ENCODE measurements around the gene NUTF2.

Gene NUTF2

GRCh38 chr16:67837811-67838210 is 8.9 kb upstream of the NUTF2 start:
- no peak for DNase-seq (ENCODE audit: low read depth)

GRCh38 chr16:67841198-67841815 is 5.4 kb upstream of the NUTF2 start:
- DNase-seq (ENCODE audit: low read depth) = no peak

- DNase-seq (ENCODE audit: low read depth) = peak; percentile 89
Observed at GRCh38 chr16:67841816-67842508, 4.8 kb upstream of the NUTF2 start, which contains the start of gene THAP11. Gene THAP11 (plus strand): TSS chr16:67842320. CDS start chr16:67842555, 235 bp downstream.

- DNase-seq (ENCODE audit: low read depth) = peak; percentile 42
Observed at GRCh38 chr16:67842509-67843342, 4.0 kb upstream of the NUTF2 start.

- DNase-seq (ENCODE audit: low read depth) = no peak
Observed at GRCh38 chr16:67843343-67843765, 3.4 kb upstream of the NUTF2 start.

- DNase-seq (ENCODE audit: low read depth) = no peak
Observed at GRCh38 chr16:67844497-67844896, 2.2 kb upstream of the NUTF2 start.

- no peak for DNase-seq (ENCODE audit: low read depth)
Observed at GRCh38 chr16:67845291-67846062, 1.3 kb upstream of the NUTF2 start.

GRCh38 chr16:67846063-67846319 is 742 bp upstream of the NUTF2 start:
- no peak for DNase-seq (ENCODE audit: low read depth)

GRCh38 chr16:67847064-67847861 is 530 bp downstream of the NUTF2 start, which contains the start of gene CENPT:
Gene CENPT (minus strand): TSS chr16:67847693. CDS start chr16:67833859, 13,834 bp downstream.
- DNase-seq (ENCODE audit: low read depth) = no peak

- DNase-seq (ENCODE audit: low read depth) = no peak
Observed at GRCh38 chr16:67848118-67848517, 1.4 kb downstream of the NUTF2 start.

GRCh38 chr16:67853670-67854069 is 6.9 kb downstream of the NUTF2 start:
- DNase-seq (ENCODE audit: low read depth) = no peak

- DNase-seq (ENCODE audit: low read depth) = no peak
Observed at GRCh38 chr16:67855789-67856188, 9.1 kb downstream of the NUTF2 start.

GRCh38 chr16:67856927-67857546 is 10.3 kb downstream of the NUTF2 start:
- DNase-seq (ENCODE audit: low read depth) = no peak

- peak; percentile 25 for DNase-seq (ENCODE audit: low read depth)
Observed at GRCh38 chr16:67857547-67858233, 11.0 kb downstream of the NUTF2 start.

GRCh38 chr16:67858500-67858899 is 11.8 kb downstream of the NUTF2 start:
- no peak for DNase-seq (ENCODE audit: low read depth)

GRCh38 chr16:67860589-67861398 is 14.1 kb downstream of the NUTF2 start:
- no peak for DNase-seq (ENCODE audit: low read depth)

GRCh38 chr16:67861877-67862276 is 15.1 kb downstream of the NUTF2 start:
- no peak for DNase-seq (ENCODE audit: low read depth)

- DNase-seq (ENCODE audit: low read depth) = no peak
Observed at GRCh38 chr16:67862623-67863583, 16.2 kb downstream of the NUTF2 start.

Data from activated T-helper 9 cell treated with anti-CD3 and anti-CD28 coated beads, Interleukin-2, amount 50 U/mL, for 16 hours (primary cell).